NOMO-1 treated with dmso at 0.1 percent for 144 hours (cell line): ENCODE measurements around the gene MYO7B.

ENCODE experiments used
- DNase-seq: peaks from one replicate; lab custom pipeline; 2025; ENCODE audit not compliant: unreplicated experiment; lab: John Stamatoyannopoulos, UW

MYO7B gene

GRCh38 chr2:127586136-127586535, 50.7 kb downstream of the MYO7B start:
- DNase-seq, result no peak

GRCh38 chr2:127586746-127587295, 51.3 kb downstream of the MYO7B start:
- no peak for DNase-seq

DNA sequence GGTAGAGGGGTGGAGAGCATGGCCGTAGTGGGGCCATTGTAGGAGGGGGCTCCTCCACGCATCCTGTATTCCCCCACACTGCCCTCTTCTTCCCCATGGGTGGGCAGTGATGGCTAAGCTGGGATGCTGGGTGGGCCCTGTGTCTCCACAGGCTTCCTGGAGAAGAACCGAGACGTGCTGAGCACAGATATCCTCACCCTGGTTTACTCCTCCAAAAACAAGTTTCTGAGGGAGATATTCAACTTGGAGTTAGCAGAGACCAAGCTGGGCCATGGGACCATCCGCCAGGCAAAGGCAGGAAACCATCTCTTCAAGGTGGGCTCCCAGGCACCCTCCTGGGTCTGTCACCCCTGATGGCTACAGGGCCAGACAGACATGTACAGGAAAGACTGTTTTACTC, 52.8 kb downstream of the MYO7B start:
- no peak for DNase-seq

DNA sequence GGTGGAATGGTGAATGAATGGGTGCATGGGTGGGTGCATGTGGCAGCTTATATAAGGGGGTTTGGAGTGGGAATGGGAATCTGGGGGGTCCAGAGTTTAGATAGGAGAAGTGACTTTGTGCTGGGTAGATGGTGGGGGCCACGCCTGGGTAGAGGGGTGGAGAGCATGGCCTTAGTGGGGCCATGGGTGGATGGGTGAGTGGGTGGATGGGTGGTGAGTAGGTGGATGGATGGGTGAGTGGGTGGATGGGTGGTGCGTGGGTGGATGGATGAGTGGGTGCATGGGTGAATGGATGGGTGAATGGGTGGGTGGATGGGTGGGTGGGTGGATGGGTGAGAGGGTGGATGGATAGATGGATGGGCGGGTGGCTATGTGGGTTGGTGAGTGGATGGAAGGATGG, 53.9 kb downstream of the MYO7B start:
- DNase-seq, result no peak

DNA sequence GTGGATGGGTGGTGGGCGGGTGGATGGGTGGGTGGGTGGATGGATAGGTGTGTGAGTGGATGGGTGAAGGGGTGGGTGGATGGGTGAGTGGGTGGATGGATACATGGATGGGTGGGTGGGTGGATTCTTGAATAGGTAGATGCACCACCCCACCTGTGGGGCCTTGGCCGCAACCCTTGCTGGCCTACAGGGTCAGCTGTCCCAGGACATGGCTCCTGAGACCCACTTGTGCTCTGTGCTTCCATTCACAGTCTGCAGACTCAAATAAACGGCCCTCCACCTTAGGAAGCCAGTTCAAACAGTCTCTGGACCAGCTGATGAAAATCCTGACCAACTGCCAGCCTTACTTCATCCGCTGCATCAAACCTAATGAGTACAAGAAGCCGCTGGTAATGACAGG, 54.4 kb downstream of the MYO7B start:
- no peak for DNase-seq

DNA sequence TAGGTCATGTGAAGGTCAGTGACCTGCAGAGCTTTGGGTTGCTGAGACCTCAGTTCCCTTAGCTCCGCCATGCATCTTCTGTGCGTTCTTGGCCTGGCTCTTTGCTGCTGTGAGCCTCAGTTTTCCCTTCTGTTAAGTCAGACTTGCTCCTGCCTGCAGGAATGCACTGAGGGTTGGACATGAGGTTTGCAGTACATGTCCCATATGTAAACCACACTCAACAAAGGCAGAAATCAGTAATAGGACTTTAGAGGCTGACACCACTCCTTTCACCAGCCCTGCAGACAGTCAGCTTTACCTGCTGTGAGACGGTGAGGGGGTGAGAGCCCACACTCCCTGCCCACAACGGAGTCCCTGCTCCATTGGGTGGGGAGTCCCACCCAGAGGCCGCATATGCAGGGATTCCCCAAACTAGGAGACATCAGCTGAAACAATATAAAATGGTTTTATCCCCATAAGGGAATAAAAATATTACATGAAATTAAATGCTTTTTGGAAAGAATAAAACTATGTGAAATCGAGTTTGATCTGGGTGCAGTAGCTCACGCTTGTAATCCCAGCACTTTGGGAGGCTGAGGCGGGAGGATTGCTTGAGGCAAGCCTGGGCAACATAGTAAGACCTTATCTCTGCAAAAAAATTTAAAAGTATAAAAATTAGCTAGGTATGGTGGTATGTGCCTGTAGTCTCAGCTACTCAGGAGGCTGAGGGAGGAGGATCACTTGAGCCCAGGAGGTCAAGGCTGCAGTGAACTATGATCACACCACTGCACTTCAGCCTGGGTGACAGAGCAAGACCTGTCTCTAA, 55.1 kb downstream of the MYO7B start:
- no peak for DNase-seq

- DNase-seq, result no peak
These were observed 55.9 kb downstream of the MYO7B start for GRCh38 chr2:127591221-127591923.

DNA sequence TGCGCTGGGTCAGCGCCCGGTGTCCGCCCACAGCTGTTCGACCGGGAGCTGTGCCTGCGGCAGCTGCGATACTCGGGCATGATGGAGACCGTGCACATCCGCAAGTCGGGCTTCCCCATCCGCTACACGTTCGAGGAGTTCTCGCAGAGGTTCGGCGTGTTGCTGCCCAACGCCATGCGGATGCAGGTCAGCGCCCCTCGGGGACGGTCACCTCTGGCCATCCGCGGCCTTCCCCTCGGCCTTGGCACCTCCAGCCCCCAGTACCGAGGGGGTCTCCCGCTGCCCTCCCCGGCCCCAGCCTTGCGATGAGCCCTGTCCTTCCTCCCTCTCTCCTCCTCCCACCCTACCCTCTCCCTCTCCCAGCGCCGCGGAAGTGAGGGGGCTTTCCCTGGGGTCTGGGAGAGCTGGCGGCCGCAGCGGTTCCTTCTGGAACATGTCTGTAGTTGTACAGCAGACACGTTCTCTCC, 57.3 kb downstream of the MYO7B start:
- no peak for DNase-seq

- no peak for DNase-seq
These were observed 58.0 kb downstream of the MYO7B start for GRCh38 chr2:127593228-127594115.

DNA sequence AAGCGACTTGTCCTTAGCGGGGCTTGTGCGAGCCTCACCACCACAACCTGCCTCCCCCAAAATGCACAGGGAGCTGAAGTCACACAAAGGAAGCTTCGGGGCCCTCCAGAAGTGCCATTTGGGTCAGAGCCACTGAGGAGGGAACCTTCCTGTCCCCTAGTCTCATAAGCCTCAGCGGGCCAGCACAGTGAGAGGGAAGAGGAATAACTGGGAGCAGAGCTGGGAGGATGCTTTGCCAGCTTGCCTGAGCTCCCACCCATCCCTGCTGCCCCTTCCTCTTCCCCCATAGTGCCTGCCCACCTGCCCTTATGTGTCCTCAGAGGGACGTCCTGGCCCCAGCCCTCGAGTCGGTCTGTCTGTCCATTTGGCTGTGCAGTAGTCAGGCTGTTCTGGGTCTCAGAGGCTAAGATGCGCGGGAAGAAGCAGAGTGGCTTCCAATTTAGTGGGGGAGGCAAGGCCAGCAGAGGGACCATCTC, 58.7 kb downstream of the MYO7B start:
- no peak for DNase-seq

DNA sequence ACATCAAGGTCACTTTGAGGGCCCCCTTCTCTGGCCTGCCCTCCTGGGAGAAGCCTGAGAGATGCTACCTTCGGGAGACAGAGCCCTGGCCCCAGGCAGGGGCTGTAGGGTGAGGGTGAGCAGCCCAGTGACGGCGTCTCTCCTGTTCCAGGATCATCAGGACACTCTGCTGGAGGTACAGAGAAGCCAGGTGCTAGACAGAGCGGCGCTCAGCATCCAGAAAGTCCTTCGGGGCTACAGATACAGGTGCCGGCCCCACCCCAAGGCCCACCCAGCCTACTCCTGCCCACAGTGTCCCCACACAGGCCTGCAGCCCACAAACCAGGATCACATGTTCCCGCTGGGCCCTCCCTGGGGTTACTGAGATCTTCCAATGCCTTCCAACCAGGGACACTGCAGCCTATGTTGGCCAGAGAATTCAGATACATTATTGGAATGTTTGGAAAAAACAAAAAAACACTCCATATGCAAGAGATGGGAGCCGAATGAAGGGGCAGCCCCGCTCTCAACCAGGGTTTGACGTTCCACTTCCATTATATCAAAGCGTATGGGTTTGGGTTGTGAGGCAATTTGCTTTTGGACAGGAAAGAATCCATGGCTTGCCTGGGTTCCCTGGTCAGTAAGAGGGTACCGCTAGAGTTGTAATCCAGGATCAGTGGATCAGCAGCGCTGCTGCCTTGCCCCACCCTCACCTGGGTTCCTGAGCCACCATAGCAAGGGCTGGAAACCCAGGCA, 61.0 kb downstream of the MYO7B start:
- no peak for DNase-seq

DNA sequence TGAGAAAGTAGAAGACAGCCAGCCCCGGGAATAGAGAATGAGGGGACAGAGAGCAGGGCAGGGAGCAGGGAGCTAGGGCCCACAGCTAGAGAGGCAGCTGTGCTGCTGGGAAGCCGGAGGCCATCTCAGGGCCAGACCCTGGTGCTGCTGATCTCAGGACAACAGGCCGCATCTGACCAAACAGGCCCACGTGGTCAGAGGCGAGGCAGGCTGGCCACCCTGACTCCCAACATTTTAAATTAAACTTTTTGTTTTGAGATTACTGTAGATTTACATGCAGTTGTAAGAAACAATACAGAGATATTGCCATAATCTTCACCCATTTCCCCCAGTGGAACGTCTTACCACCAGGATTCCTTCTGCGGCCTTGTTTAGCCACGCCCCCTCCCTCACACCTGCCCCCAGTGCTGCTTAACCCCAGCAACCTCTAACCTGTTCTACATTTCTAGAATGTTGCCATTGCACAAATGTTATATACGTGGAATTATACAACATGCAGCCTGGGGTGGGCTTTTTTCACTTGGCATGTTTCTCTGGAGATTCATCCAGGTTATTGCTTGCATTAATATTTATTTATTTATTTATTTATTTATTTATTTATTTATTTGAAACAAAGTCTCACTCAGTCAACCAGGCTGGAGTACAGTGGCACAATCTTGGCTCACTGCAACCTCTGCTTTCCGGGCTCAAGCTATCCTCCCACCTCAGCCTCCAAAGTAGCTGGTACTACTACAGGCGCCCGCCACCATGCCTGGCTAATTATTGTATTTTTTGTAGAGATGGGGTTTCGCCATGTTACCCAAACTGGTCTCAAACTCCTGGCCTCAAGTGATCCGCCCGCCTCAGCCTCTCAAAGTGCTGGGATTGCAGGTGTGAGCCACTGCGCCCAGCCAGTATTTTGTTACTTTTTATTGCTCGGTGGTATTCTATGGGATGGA, 61.8 kb downstream of the MYO7B start:
- no peak for DNase-seq

DNA sequence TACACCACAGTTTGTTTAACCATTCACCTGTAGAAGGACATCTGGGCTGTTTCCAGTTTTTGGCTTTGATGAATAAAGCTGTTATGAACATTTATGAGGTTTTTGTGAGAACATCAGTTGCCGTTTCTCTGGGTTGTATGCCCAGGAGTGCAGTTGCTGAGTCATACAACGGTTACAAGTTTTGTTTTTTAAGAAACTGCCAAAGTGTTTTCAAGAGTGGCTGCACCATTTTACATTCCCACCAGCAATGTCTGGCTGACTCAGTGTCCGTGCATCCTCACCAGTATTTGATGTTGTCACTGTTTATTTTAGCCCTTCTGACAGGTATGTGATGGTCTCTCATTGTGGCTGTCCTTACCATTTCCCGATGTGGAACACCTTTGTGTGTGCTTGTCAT, 62.5 kb downstream of the MYO7B start:
- no peak for DNase-seq

DNA sequence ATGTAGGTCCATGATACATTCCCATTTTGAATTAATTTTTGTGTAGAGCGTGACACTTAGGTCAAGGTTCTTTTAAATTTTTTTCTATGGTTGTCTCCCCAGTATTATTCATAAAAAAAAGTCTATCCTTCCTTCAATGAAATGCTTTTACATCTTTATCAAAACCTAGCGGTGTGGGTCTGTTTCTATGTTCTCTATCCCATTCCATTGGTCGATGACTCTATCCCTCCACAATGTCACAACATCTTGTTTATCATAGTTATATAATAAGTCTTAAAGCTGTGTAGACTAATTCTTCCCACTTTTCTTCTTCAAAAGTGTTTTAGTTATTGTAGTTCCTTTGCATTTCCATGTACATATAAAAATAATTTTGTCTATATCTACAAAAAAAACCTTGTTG, 63.2 kb downstream of the MYO7B start:
- no peak for DNase-seq

GRCh38 chr2:127599211-127599610, 63.7 kb downstream of the MYO7B start:
- DNase-seq, result no peak

DNA sequence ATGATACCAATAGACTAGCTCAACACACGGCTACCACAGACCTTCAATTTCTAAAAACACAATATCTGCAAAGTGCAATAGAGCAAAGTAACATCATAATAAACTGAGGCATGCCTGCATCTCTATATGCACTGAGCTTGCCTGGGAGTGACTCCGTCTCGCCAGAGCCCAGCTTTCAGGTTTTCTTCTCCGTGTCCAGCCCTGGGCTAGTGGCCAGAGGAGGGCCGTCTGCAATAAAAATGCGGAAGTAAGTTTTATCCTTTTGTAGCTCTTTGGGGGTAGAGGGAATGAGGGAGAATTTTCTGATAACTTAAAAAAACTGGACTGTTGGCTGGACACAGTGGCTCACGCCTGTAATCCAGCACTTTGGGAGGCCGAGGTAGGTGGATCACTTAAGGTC, 69.5 kb downstream of the MYO7B start:
- DNase-seq, result no peak

GRCh38 chr2:127605691-127606263, 70.3 kb downstream of the MYO7B start:
- DNase-seq, result no peak

DNA sequence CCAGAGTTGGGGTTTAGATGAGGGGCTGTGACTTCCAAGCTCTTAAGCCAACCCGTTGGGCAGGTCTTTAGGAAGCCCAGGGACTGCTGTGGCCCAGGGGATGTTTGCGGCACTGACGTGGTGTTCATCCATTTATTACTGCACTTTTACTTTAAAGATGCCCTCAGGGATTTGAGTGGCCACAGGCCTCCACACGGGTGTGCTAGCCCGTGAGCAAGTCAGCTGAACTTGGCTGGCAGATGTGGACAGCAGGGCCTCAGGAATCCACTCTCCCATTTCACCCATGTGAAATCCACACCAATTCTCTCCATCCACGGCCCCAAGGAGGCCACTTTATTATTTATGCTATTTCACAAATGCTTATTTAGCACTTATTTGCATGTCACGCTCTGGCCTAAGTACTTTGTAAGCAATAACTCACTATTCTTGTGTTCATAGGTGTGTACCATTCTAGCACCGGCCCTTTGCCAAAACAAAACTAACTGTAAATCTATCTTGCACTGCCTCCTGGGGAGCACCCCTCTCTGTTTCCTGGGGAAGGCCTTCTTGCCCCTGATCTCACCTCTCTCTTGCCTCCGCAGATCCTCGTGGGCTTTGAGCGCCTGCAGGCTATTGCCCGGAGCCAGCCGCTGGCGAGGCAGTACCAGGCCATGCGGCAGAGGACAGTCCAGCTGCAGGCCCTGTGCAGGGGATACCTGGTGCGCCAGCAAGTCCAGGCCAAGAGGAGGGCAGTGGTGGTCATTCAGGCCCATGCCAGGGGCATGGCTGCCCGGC, 71.3 kb downstream of the MYO7B start:
- DNase-seq, result no peak
